ENCODE results near the gene NT5M.

The NT5M gene

GRCh38 chr17:17343896-17344506, 40.8 kb downstream of the NT5M start:
- DNase-seq = no peak

DNA sequence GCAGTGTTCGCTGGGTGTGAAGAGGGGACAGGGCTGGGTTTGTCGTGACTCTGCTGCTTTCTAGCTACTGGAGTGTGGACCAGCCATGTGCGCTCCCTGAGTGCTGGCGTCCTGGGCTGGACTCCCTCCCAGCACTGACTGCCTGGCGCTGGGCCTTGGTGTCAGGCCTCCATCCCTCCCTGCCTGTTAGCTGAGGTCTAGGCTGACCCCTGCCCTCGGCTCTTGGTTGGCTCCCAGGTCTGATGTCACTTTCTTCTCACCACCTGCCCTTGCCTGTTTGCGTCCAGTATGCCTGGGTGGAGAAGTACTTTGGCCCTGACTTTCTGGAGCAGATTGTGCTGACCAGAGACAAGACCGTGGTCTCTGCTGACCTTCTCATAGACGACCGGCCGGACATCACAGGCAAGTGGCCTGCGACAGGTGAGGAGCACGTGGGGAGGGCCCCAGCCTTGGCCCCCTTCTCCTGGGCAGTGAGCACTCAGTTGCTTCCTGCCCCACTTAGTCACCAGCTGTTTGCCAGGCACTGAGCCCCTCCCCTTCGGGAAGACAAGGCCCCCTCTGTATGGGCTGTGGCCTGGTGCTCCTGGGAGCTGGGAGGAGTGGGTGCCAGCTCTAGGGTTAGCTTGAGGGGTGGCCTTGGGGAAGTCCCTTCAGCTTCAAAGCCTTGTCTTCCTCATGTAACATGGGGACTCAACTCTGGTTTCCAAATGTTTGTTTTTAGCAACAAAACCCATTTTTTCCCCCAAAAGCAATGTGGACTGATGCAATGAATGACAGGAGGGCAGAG, 41.5 kb downstream of the NT5M start:
- no peak for DNase-seq

- DNase-seq = no peak
Measured at GRCh38 chr17:17345294-17345597, 42.1 kb downstream of the NT5M start.

DNA sequence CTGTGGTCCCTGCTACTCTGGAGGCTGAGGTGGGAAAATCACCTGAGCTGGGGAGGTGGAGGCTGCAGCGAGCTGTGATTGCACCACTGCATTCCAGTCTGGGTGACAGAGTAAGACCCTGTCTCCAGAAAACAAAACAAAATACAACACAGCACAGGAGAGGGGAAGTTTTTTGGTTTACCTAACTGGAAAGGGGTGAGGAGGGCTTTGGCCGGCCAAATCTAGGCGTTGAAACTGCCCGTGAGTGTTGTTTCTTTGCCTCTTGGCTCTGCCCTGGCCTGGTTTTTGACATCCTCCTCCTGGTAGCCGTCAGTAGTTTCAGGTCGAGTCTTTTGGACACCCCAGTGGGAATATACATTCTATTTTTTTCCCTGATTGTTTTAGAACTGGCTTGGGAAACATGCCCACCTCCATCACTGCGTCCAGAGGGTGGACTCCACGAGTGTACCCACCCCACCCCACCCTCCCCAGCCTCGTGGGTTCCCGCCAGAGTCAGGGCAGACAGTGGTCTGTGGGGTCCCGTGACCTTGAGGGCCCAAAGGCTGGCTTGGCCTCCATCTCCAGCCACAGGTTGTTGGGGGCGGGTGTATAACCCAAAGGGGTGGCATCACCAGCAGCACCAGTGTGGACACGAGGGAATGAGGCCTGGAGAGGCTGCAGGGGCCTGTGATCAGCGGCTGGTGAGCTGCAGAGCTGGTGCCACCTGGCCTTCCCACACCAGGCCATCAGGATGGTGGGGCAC, 42.7 kb downstream of the NT5M start:
- DNase-seq = no peak

DNA sequence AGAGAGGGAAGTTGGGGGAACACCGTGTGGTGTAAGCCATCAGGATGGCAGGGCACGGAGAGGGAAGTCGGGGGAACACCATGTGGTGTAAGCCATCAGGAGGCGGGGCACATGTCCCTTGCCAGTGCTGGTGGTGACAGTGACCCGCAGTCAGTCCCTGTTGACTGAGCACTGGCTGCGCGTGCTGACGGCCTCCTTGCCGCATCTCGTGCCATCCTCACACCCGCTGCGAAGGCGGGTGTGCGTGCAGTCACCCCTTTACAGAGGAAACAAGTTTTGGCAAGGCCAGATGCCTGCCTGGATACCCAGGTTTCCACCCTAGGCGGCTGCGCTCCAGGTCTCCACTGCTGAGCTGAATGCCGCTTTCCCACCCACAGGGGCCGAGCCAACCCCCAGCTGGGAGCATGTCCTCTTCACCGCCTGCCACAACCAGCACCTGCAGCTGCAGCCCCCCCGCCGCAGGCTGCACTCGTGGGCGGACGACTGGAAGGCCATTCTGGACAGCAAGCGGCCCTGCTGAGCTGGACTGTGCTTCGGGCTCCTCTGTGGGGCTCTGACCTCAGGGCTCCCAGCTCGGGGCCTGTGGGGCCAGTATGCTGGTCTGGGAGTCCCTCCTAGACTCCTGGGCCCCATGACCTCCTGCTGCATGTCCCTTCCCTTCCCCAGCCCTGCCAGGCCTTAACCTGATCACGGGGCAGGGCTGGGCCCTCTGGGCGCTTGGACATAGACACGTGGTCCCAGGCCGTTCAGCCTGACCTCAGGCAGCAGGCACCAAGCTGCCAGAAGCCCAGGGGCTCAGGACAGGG, 43.5 kb downstream of the NT5M start:
- no peak for DNase-seq

- DNase-seq = no peak
Measured at GRCh38 chr17:17347234-17347955, 44.2 kb downstream of the NT5M start.

- no peak for DNase-seq
Measured at GRCh38 chr17:17347956-17348871, 45.0 kb downstream of the NT5M start.

GRCh38 chr17:17348872-17349723, 45.9 kb downstream of the NT5M start:
- DNase-seq = no peak

DNA sequence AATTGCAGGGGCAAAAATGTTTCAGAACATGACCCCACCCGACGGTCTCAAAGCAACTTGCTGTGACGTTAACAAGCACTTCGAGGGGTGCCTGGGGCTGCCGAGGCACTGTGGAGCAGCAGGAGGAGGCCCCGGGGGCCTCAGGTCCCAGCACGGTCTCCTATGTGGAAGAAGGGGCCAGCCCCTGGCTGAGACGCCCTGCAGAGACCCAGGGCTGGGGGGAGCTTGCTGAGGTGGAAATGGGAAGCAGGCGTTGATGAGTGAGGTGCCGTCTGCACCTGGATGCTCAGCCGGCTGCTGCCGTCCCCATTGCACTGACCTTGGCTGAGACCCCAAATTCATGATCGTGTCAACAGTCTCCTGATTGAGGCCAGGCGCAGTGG, 46.5 kb downstream of the NT5M start:
- no peak for DNase-seq

DNA sequence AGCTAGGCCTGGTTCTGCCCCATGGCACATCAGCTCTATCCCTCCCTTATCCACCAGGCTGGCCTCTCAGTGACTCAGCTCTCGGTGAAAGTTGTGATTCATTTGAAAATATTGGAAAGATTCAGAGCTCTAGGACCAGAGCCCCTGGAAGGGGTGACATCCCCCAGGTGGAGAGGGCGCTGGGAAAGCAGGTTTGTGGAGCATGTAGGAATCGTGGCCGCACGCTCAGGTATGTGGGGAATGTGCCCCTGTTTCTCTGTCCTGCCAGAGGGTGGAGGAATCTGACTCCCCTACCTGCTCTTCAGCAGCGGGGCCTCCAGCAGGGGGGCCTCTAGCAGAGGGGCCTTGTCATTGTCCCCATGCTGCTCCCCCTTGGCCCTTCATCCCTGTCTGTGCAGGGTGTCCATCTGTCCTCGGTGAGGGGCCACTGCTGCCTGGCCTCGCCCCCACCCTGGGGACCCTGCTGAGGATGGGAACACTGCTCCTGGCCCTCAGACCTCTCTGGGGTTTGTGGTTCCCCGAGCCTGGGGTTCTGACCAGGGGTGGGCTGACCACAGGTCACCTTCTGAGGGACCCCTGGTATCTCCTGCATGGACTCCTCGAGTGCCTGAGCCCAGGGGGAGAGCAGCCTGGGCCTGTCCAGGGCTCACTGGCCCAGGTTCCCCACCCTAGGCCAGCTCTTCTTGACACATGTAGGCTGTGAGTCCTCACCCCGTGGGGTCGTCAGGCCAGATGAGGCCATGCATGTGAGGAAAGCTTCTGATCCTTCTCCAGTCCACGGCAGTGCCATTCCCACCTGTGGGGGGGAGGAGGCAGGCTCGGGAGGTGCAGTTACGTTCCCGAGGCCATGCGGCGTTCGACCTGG, 47.5 kb downstream of the NT5M start:
- DNase-seq = no peak

- no peak for DNase-seq
Measured at GRCh38 chr17:17351356-17351891, 48.3 kb downstream of the NT5M start.

GRCh38 chr17:17351901-17352781, 49.0 kb downstream of the NT5M start:
- DNase-seq = no peak

DNA sequence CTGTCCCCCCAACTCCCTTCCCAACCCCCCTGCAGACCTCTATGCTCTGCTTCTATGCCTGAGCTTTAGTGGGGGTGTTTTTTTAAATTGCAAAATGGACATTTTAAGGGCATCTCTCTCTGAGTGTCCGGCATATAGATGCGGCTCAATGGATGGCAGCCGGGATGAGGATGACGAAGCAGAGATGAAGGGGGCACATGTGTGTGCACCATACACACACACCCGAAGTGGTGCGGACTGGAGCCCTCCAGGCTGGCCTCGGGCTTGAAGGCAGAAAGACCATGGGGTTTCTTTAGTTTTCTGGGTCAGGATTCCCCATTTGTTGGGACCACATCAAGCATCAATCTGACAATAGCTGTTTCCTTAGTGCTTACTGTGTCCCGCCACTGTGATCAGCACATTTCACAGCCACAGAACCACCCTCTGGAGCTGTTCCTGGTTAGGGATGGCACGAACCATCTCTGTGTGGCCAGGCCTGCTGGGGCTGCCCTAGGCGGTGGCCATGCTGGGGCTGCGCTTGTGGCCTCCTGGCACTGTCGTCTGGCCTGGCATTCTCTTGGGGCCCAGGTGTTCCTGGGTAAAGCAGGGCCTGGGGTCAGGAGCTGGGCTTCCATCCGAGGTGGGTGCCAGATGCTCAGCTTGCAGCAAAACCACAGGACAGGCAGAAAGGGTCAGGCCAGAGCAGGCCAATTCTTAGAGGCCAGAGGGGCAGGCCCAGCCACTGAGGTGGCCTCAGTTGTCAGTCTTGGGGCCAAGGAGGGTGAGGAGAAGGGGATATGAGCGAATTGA, 49.9 kb downstream of the NT5M start:
- no peak for DNase-seq

- no peak for DNase-seq
Measured at GRCh38 chr17:17353625-17354484, 50.7 kb downstream of the NT5M start.

- DNase-seq = peak; percentile 20
Measured at GRCh38 chr17:17354560-17355349, 51.6 kb downstream of the NT5M start.
